HG03196 (cell line): ENCODE measurements around the gene IFT27.
"Not testable (repeated sequence)": the region's sequence is repeated elsewhere in the genome, so short reads cannot be mapped to it uniquely, and the experiment has no call there.

Experiments
- ATAC-seq: cut with Tn5 transposase; IDR thresholded peaks from one replicate; pipeline ENCODE4 v1.9.1; 2021; ENCODE audit not compliant: unreplicated experiment

Gene IFT27

GRCh38 chr22:36745301-36745995, 30.5 kb downstream of the IFT27 start:
- no peak for ATAC-seq

DNA sequence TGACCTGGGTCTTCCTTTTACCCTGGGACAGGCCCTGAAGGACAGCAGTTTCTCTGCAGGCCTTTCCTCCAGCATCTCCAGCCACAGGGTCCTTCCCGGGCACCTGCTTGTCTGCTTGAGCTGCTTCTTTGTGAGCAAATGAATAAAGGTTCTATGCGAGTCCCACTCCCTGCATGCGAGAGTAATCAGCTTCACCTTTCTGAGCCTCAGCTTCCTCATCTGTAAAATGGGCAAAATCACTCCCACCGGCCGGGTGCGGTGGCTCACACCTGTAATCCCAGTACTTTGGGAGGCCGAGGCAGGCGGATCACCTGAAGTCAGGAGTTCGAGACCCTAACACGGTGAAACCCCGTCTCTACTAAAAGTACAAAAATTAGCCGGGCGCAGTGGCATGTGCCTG, 31.1 kb downstream of the IFT27 start:
- no peak for ATAC-seq

DNA sequence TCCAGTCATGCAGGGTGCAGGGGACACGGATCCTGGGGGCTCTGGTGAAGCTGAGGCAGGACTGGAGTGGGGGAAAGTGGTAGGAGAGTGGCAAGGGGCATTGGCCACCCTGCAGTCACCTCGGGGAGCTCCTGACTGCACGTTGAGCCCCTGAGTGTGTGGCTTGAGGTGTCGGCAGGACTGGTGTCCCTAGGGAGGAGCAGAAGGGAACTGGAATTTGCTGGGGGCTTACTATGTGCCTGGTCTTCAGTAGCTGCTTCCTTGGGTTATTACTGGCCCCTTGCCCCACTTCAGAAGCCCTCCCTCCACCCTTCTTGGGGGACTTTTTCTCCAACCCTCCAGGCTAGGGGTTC, 31.5 kb downstream of the IFT27 start:
- no peak for ATAC-seq

DNA sequence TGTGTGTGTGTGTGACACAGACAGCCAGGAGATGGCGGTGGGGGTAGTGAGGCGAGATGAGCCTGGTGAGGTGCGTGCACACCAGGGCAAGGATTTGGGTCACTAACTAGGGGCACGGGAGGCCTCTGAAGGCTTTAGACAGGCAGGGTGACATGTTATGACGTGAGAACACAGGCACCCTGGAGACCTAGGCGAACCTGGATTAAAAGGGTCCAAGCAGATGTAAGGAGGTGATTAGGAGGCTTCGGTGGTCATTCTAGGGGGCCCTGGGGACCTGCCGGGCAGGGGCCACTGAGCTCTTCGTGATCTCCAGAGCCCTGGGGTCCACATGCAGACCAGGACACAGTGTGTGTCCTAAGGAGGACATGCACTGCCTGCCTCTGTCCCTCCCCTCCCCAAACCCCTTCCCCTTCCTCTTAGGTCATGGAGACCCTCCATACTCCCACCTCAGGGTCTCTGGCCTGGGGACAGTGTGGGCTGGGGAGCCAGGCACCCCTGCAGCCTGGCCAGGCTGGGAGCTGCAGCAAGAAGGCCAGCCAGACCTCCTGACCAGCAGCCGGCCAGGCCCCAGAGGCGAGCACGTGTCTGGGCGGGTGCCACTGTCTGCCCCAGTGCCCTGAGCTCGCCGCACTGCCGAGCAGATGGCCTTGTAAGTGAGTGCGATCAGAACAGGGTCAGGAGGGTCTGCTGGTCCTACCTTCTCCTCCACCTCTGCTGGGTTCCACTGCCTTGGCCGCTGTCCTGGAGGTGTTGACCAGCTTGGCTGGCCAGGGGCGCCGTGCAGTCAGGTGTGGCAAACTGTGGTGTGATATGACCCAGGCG, 32.1 kb downstream of the IFT27 start:
- no peak for ATAC-seq

DNA sequence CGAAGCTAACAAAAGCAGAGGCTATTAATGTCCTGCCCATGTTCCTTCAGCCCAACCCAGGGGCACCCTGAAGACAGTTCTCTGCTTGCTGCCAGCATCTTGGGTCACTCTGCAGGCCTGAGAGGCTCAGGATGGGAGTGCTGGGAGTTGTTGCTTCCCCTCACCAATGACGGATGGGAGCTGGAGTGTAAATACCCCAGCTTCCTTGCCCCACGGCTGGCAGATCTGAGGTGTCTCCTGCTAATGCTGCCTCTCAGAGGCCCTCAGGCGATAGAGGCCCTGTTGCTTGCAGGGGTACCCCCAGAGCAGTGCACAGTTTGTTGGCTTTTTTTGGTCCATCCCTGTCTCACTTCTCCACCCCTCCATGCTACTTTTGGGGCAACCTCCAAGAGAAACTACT, 32.9 kb downstream of the IFT27 start:
- ATAC-seq: no peak

DNA sequence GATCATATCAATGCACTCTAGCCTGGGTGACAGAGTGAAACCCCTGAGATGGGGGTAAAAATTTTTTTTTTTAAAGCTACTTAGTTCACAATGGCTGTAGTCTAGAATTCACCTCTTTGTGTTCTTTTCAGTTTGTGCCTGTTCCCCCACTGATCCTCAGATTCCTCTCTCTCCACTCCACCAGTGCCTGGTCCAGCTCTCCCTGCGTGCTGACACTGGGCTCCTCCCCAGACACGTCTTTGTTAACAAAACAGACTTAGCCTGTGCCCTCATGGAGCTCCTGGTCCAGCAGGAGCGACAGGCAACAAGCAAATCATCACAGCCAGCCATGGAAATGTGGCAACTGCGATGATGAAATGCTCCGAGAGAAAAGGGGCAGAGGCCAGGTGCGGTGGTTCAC, 34.0 kb downstream of the IFT27 start:
- no peak for ATAC-seq

GRCh38 chr22:36741204-36741793, 34.6 kb downstream of the IFT27 start:
- no peak for ATAC-seq

- ATAC-seq: no peak
These were observed 35.2 kb downstream of the IFT27 start for GRCh38 chr22:36740716-36741115.

DNA sequence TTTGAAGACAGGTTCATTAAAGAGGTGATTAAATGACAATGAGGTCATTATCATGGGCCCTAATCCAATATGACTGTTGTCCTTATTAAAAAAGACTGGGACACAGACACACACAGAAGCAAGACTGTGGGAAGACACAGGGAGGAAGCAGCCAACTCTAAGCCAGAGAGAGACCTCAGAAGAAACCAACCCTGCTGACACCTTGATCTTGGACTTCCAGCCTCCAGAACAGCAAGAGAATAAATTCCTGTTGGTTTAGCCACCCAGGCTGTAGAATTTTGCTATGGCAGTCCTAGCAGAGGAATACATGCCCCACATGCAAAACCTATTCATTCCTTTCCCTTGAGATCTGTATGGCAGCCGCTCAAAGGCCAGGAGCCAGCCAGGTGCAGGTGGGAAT, 36.7 kb downstream of the IFT27 start:
- ATAC-seq: no peak

- no peak for ATAC-seq
These were observed 37.4 kb downstream of the IFT27 start for GRCh38 chr22:36738416-36739020.

GRCh38 chr22:36737776-36738175, 38.1 kb downstream of the IFT27 start:
- no peak for ATAC-seq

GRCh38 chr22:36736701-36737320, 39.1 kb downstream of the IFT27 start:
- no peak for ATAC-seq

DNA sequence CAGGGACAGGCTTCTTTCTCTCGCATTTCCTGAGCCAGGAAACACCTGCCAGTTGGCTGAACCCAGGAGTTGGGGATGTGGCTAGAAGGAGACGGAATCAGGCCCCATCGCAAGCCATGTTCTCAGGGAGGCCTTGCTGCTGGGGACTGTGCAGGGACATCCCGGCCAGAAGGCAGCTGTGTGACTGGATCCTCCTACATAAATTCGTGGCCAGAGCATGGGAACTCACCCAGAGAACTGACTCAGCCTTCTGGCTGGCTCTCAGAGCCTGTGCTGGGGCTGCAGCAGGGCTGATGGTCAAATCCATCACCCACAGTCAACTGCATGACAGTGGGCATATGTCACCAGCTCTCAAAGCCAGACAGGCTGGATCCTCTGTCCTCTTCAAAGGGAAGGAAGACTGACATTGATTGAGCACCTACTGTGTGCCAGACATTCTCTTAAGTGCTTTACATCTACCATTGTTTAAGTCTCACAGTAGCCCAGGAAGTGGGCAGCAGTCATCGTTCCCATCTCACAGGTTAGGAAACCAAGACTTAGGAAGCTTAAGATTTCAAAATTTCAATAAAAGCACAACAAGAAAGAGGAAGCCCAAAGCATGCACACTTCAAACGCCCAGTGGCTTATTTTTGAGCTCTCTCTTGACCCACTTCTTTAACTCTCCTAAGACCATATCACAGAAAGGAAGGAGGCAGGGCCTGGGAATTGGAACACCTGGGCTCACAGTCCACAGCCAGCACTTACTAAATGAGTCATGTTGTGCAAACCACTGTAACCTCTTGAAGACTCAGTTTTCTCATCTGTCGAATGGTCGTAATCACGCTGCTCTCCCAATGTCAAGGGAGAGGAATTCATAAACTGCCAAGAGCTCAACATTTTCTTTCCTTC, 41.5 kb downstream of the IFT27 start:
- no peak for ATAC-seq

- ATAC-seq: no peak
These were observed 42.6 kb downstream of the IFT27 start for GRCh38 chr22:36733271-36733670.

GRCh38 chr22:36732609-36733008, 43.3 kb downstream of the IFT27 start:
- ATAC-seq: no peak

GRCh38 chr22:36731916-36732315, 44.0 kb downstream of the IFT27 start:
- no peak for ATAC-seq

GRCh38 chr22:36731321-36731720, 44.6 kb downstream of the IFT27 start:
- not testable (repeated sequence) for ATAC-seq

GRCh38 chr22:36730176-36730858, 45.6 kb downstream of the IFT27 start:
- no peak for ATAC-seq

DNA sequence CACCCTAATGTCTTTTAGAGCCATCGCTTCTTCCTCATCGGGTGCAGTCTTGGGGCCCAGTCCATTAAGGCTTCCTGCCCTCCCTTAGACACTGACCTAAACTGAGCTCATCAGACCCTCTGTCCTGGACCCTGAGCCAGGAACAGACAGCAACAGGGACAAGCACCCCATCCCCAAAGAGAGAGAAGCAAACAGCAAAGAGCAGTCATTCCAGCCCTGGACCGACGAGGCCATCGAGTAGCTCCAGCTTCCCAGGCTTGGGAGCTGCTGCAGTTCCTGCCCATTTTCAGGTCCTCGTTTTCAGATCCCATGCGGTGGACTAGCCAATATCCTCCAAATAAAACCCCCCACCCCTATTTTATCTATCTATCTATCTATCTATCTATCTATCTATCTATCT, 46.6 kb downstream of the IFT27 start:
- ATAC-seq: no peak

DNA sequence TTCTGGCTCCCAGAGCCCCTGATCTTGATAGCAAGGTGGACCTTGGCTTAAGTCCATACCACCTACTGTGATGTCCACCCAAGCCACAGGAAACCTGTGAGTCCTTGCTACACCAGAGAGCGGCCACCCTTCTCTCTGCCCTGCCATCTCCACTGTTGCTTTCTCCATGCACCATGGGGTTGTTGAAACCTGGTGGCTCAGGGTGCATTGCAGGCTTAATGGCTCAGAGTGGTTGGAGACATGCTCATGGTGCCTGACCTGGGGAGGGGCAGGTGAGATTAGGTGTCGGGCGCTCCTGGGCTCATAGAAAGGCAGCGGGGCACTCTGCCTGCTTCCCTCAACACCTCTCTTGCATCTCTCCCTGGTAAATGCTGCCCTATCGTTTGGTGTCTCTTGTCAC, 47.4 kb downstream of the IFT27 start:
- no peak for ATAC-seq
